H1 (cell line): ENCODE results near the gene LRRC74B. TPM values are rescaled to one million over a fixed set of nuclear protein-coding genes. Genes with fewer than 3 reads are reported as not detected.
A peak's percentile ranks its signal among the peaks of the same experiment; 100 is the strongest.

Source experiments
- CTCF ChIA-PET: fragments of 300-600 bp; sonication (Branson Sonifier 250); formaldehyde crosslinking; loops from one replicate; lab custom pipeline; 2021; ENCODE audit not compliant: partially characterized antibody; lab: Charles Lee
- POLR2A ChIA-PET: fragments of 300-600 bp; sonication (Branson Sonifier 250); formaldehyde crosslinking; loops from one replicate; lab custom pipeline; 2021; ENCODE audit warnings: inconsistent platforms; ENCODE audit not compliant: partially characterized antibody; lab: Charles Lee
- DNase-seq, 2 experiments: peaks; one replicate each; pipeline versions ENCODE4 v3.0.0 to v3.0.0-alpha.2; 2010 to 2022; ENCODE audit warnings: low spot score in 2 of 2, low read depth in 1 of 2, mixed read lengths in 1 of 2
- FAIRE-seq: peaks from 2 replicates; lab custom pipeline; 2011; peaks lifted over from hg19 to GRCh38; lab: Jason Lieb, UNC
- H2AFZ ChIP-seq: 2 replicates; pipeline ENCODE4 v1.8.1; 2012; ENCODE audit warnings: low read length, inconsistent platforms
- H2AK5ac ChIP-seq: 2 replicates; pipeline ENCODE4 v1.6.1; 2013; ENCODE audit warnings: low read depth, low read length
- H2BK120ac ChIP-seq: replicated peaks from 2 replicates; pipeline ENCODE3; 2013; ENCODE audit warnings: low read depth, low read length, inconsistent platforms
- H2BK12ac ChIP-seq: 2 replicates; pipeline ENCODE4 v1.6.1; 2013; ENCODE audit warnings: low read depth, low read length
- H2BK15ac ChIP-seq: 2 replicates; pipeline ENCODE4 v1.6.1; 2013; ENCODE audit warnings: low read length
- H2BK20ac ChIP-seq: 2 replicates; pipeline ENCODE4 v1.6.1; 2013; ENCODE audit warnings: low read length
- H2BK5ac ChIP-seq: 2 replicates; pipeline ENCODE4 v1.6.1; 2013; ENCODE audit warnings: low read depth, low read length
- H3K14ac ChIP-seq: 2 replicates; pipeline ENCODE4 v1.6.1; 2013; ENCODE audit warnings: inconsistent platforms; ENCODE audit not compliant: insufficient read length
- H3K18ac ChIP-seq: 2 replicates; pipeline ENCODE4 v1.6.1; 2013; ENCODE audit warnings: low read length; ENCODE audit errors: extremely low read depth
- H3K23ac ChIP-seq: 2 replicates; pipeline ENCODE4 v1.6.1; 2013; ENCODE audit warnings: inconsistent platforms; ENCODE audit not compliant: insufficient read length
- H3K23me2 ChIP-seq: 2 replicates; pipeline ENCODE4 v1.6.1; 2013; ENCODE audit warnings: low read depth, low read length
- H3K27ac ChIP-seq: 2 replicates; pipeline ENCODE4 v1.6.1; 2011; ENCODE audit warnings: low read depth, low read length, inconsistent platforms
- H3K27me3 ChIP-seq, 4 experiments: replicated peaks in 1 of 4; 1 replicate in 1 of 4; 2 replicates in 3 of 4; pipeline versions ENCODE4 v1.6.1 to v1.8.1; 2011 to 2013; ENCODE audit warnings: low read length in 3 of 4, mild to moderate bottlenecking in 3 of 4, inconsistent platforms in 2 of 4, mixed read lengths in 2 of 4, moderate library complexity in 1 of 4; ENCODE audit not compliant: control insufficient read depth in 3 of 4, insufficient read depth in 3 of 4; ENCODE audit errors: extremely low read depth in 1 of 4
- H3K36me3 ChIP-seq, 4 experiments: 2 replicates each; pipeline versions ENCODE4 v1.6.1 to v1.8.1; 2011 to 2013; ENCODE audit warnings: mild to moderate bottlenecking in 4 of 4, low read length in 3 of 4, moderate library complexity in 2 of 4, control low read depth in 1 of 4, inconsistent platforms in 1 of 4; ENCODE audit not compliant: insufficient read depth in 4 of 4, control insufficient read depth in 2 of 4
- H3K4ac ChIP-seq: replicated peaks from 2 replicates; pipeline ENCODE3; 2013; ENCODE audit warnings: low read length, low read depth, mixed read lengths, inconsistent platforms; ENCODE audit not compliant: insufficient read length
- H3K4me1 ChIP-seq, 4 experiments: replicated peaks in 1 of 4; 1 replicate in 1 of 4; 2 replicates in 3 of 4; pipeline versions ENCODE4 v1.6.1 to v1.8.1; 2011 to 2013; ENCODE audit warnings: low read length in 3 of 4, inconsistent platforms in 2 of 4, mixed read lengths in 1 of 4; ENCODE audit not compliant: insufficient read depth in 4 of 4, control insufficient read depth in 3 of 4
- H3K4me2 ChIP-seq, 2 experiments: 2 replicates each; pipeline versions ENCODE4 v1.6.1 to v1.8.1; 2011 to 2013; ENCODE audit warnings: low read depth in 2 of 2, low read length in 2 of 2, control low read depth in 1 of 2, inconsistent platforms in 1 of 2, mild to moderate bottlenecking in 1 of 2; ENCODE audit not compliant: insufficient read depth in 1 of 2
- H3K4me3 ChIP-seq, 4 experiments: fragments of 200-600, 300-600 bp in 1 of 4; sonication (generic), shearing (Covaris generic), sonication (Bioruptor Twin) in 1 of 4; 2 replicates each; pipeline versions ENCODE4 v1.5.1 to v1.8.1; 2011 to 2016; ENCODE audit warnings: low read length in 4 of 4, low read depth in 3 of 4, control low read depth in 2 of 4, inconsistent platforms in 2 of 4, mild to moderate bottlenecking in 2 of 4, mixed read lengths in 1 of 4, moderate library complexity in 1 of 4; ENCODE audit not compliant: insufficient read depth in 2 of 4; ENCODE audit errors: extremely low read depth in 1 of 4
- H3K56ac ChIP-seq: replicated peaks from 2 replicates; pipeline ENCODE3; 2013; ENCODE audit warnings: low read depth, mild to moderate bottlenecking, mixed read lengths, low read length, inconsistent platforms; ENCODE audit not compliant: insufficient read length
- H3K79me1 ChIP-seq: 2 replicates; pipeline ENCODE4 v1.6.1; 2013; ENCODE audit warnings: low read depth, low read length, control low read depth
- H3K79me2 ChIP-seq, 2 experiments: 2 replicates each; pipeline versions ENCODE4 v1.6.1 to v1.8.1; 2012 to 2013; ENCODE audit warnings: low read length in 2 of 2, mild to moderate bottlenecking in 2 of 2, inconsistent platforms in 1 of 2; ENCODE audit not compliant: insufficient read depth in 2 of 2, control insufficient read depth in 1 of 2
- H3K9ac ChIP-seq, 4 experiments: replicated peaks in 1 of 4; 1 replicate in 1 of 4; 2 replicates in 3 of 4; pipeline versions ENCODE4 v1.6.1 to v1.8.1; 2011 to 2013; ENCODE audit warnings: low read depth in 3 of 4, low read length in 3 of 4, control low read depth in 2 of 4, mild to moderate bottlenecking in 2 of 4, moderate library complexity in 2 of 4, inconsistent platforms in 1 of 4; ENCODE audit errors: extremely low read depth in 1 of 4
- H3K9me3 ChIP-seq, 2 experiments: 2 replicates each; pipeline versions ENCODE4 v1.6.1 to v1.8.1; 2012 to 2013; ENCODE audit warnings: mild to moderate bottlenecking in 2 of 2, moderate library complexity in 2 of 2, control low read depth in 1 of 2, inconsistent platforms in 1 of 2, low read depth in 1 of 2, low read length in 1 of 2, mixed read lengths in 1 of 2; ENCODE audit not compliant: insufficient read depth in 2 of 2
- H4K20me1 ChIP-seq, 2 experiments: replicated peaks in 1 of 2; 2 replicates each; pipeline versions ENCODE3 to v1.8.1; 2011 to 2013; ENCODE audit warnings: inconsistent platforms in 2 of 2, low read length in 2 of 2, mild to moderate bottlenecking in 1 of 2; ENCODE audit not compliant: insufficient read depth in 2 of 2, control insufficient read depth in 1 of 2
- H4K5ac ChIP-seq: 2 replicates; pipeline ENCODE4 v1.6.1; 2013; ENCODE audit warnings: low read length, low read depth, mixed read lengths, inconsistent platforms; ENCODE audit not compliant: insufficient read length
- H4K8ac ChIP-seq: 2 replicates; pipeline ENCODE4 v1.8.0; 2013; ENCODE audit warnings: mild to moderate bottlenecking, moderate library complexity, low read length, inconsistent platforms; ENCODE audit not compliant: insufficient read depth; ENCODE audit errors: extremely low read depth
- H4K91ac ChIP-seq: replicated peaks from 2 replicates; pipeline ENCODE3; 2013; ENCODE audit warnings: low read length, mixed read lengths, inconsistent platforms; ENCODE audit not compliant: insufficient read length
- EP300 ChIP-seq, 2 experiments: IDR thresholded peaks; 1 replicate in 1 of 2; 2 replicates in 1 of 2; pipeline ENCODE4 v1.6.1; 2011 to 2012; ENCODE audit warnings: low read depth in 2 of 2, low read length in 2 of 2, mild to moderate bottlenecking in 2 of 2, borderline replicate concordance in 1 of 2, inconsistent platforms in 1 of 2, moderate library complexity in 1 of 2
- EZH2 ChIP-seq: fragments of 200-600 bp; sonication (generic); IDR thresholded peaks from 2 replicates; pipeline ENCODE4 v1.7.1; 2012; ENCODE audit warnings: low read depth, mild to moderate bottlenecking, moderate library complexity, low read length, inconsistent platforms; ENCODE audit not compliant: severe bottlenecking
- FOSL1 ChIP-seq: IDR thresholded peaks from 2 replicates; pipeline ENCODE4 v1.6.1; 2011; ENCODE audit warnings: mild to moderate bottlenecking, low read depth, low read length, moderate library complexity; ENCODE audit not compliant: insufficient read depth
- KDM4A ChIP-seq: IDR thresholded peaks from one replicate; pipeline ENCODE4 v1.7.1; 2012; ENCODE audit warnings: low read depth, mild to moderate bottlenecking, moderate library complexity, low read length, inconsistent platforms; ENCODE audit not compliant: severe bottlenecking
- NRF1 ChIP-seq: IDR thresholded peaks from 2 replicates; pipeline ENCODE4 v1.6.1; 2011; ENCODE audit warnings: mild to moderate bottlenecking, low read depth, low read length, improper control_type of control experiment
- POLR2AphosphoS5 ChIP-seq: IDR thresholded peaks from 2 replicates; pipeline ENCODE4 v1.6.1; 2011; ENCODE audit warnings: low read depth, low read length
- SIN3A ChIP-seq, 2 experiments: IDR thresholded peaks in 1 of 2; conservative IDR thresholded peaks in 1 of 2; 2 replicates each; pipeline ENCODE4 v1.6.1; 2011 to 2012; ENCODE audit warnings: low read length in 2 of 2, improper control_type of control experiment in 1 of 2, low read depth in 1 of 2, mild to moderate bottlenecking in 1 of 2
- SP1 ChIP-seq: IDR thresholded peaks from 2 replicates; pipeline ENCODE4 v1.6.1; 2011; ENCODE audit warnings: low read depth, low read length
- SRF ChIP-seq: IDR thresholded peaks from 2 replicates; pipeline ENCODE4 v1.6.1; 2011; ENCODE audit warnings: mild to moderate bottlenecking, low read depth, low read length, moderate library complexity
- TBP ChIP-seq: IDR thresholded peaks from 2 replicates; pipeline ENCODE4 v1.6.1; 2011; ENCODE audit warnings: low read depth, low read length, improper control_type of control experiment
- ZNF274 ChIP-seq: IDR thresholded peaks from 2 replicates; pipeline ENCODE4 v1.7.0; 2012; ENCODE audit warnings: low read length, borderline replicate concordance; ENCODE audit errors: extremely low read depth
- whole genome bisulfite sequencing, 2 experiments: shearing (Covaris generic) in 1 of 2; methylation state at CpG; one replicate each; pipeline versions ENCODE4 v1.1.6 to v1.1.7; 2013 to 2015; ENCODE audit warnings: low lambda C conversion rate in 2 of 2, mixed read lengths in 2 of 2, inconsistent platforms in 1 of 2, low coverage in 1 of 2, missing lambda C conversion rate in 1 of 2; ENCODE audit not compliant: insufficient replicate concordance in 2 of 2, insufficient coverage in 1 of 2, insufficient read length in 1 of 2; ENCODE audit errors: extremely low coverage in 1 of 2, missing lambda C conversion rate in 1 of 2; 5-methylcytosine and 5-hydroxymethylcytosine counted together
- polyA plus RNA-seq, 7 experiments: library from polyadenylated mRNA; depleted of rRNA in 3 of 7; stranded (reverse) in 5 of 7; unstranded in 2 of 7; fragments of >200 nt in 5 of 7; fragments of 200-250 nt in 2 of 7; gene quantifications; 1 replicate in 5 of 7; 2 replicates in 1 of 7; 4 replicates in 1 of 7; pipeline versions ENCODE4 v1.2.1 to v1.2.3, GENCODE V29; 2011 to 2013; ENCODE audit warnings: missing spikeins in 2 of 7, mixed read lengths in 2 of 7
- total RNA-seq: library from RNA; stranded (reverse); fragmentation: NEBNext Ultra II Directional; extraction: Animal tissue kit (Norgen Biotek cat#: 25700); gene quantifications from 2 replicates; pipeline ENCODE4 v1.2.1, GENCODE V29; 2021

LRRC74B gene
- total and polyA plus RNA-seq, 2 of the 8 experiments (the other 6 are each of a cell fraction or from before 2014, with no cell fraction given) = not detected

DNA sequence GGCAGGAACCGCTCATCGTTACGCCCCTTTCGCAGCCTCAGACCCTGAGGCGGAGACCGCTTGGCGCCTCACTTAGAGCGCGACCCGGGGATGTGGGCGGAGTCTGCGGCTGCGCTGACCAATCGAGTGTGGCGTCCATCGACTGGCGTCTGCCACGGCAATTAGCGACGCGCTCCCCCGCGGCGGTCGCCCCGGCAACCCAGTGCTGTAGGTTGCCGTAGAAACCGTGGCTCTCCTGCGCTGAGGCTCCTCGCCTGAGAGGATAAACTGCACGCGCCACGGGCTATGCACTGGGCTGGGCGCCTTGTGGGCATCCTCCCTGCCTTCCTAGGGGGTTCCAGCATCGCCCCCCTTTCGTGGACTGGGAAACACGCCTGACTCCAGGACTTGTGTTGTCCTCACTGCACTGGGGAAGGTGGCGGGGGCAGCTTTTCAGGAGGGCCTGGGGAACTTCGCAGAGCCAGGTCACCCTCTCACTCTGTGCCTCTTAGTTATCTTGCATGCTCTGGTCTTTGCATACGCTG lies 31.5 kb upstream of the LRRC74B start:
- peak overlapping the region; percentile 35; the same call in 1 of the 2 replicates for H2AFZ ChIP-seq
- H3K14ac ChIP-seq = no peak overlapping the region
- 7% methylated on average over 39 of the region's 40 CpGs; no CpG with 5 or more reads in 1 of the 2 experiments for WGBS, 2 experiments
- no peak for TF ChIP-seq TBP
- no peak for TF ChIP-seq NRF1
- TF ChIP-seq SRF = no peak
- TF ChIP-seq ZNF274 = no peak
- TF ChIP-seq EZH2 = no peak
- TF ChIP-seq EP300 (IDR thresholded peaks at IDR 0.05; ENCODE audit: borderline replicate concordance in 1 of 2, low read depth in 2 of 2, low read length in 2 of 2) = no peak
- no peak for TF ChIP-seq POLR2AphosphoS5
- peak in 1 of 2 experiments; percentile 81; a peak in 1 of 4 replicates for TF ChIP-seq SIN3A (conservative IDR thresholded peaks at IDR 0.05 in 1 of 2, IDR thresholded peaks at IDR 0.05 in 1 of 2; ENCODE audit: low read depth in 1 of 2, low read length in 2 of 2)
- TF ChIP-seq SP1 = peak; percentile 80
- TF ChIP-seq KDM4A = no peak
- no peak for TF ChIP-seq FOSL1

More for the DNA sequence above, 31.5 kb upstream of the LRRC74B start:
- H3K18ac ChIP-seq = peak overlapping the region; percentile 13
- H3K23ac ChIP-seq = no peak overlapping the region
- H3K9me3 ChIP-seq = no peaks in the 10 kb centered on the region
- peak overlapping the region; percentile 51 to 75 (median 64) for H3K4me3 ChIP-seq
- H2BK15ac ChIP-seq = 0 out of 2 replicates have a peak overlapping the region, but pooled peaks have one; percentile 21
- H3K4ac ChIP-seq = peak overlapping the region; percentile 53
- peaks cover 0 to 4% (median 3%) of the 10 kb centered on the region in 4 experiments; a peak in 4 of 7 replicates for H3K27me3 ChIP-seq
- POLR2A ChIA-PET = interaction anchor here (1.4 to 2.2 kb wide), 2 partner anchors 11 to 12 kb away, joined by 5 to 8 read pairs; partner anchors contain the start of gene THAP7
- CTCF ChIA-PET = interaction anchor here (1.0 to 2.3 kb wide), 7 partner anchors 10 to 128 kb away, joined by 3 to 7 read pairs (median 3); partner anchors contain the start of gene LZTR1
- peaks cover 0 to 6% of the 10 kb centered on the region in 2 experiments for H4K20me1 ChIP-seq
- no peak overlapping the region for H2BK12ac ChIP-seq
- peak overlapping the region; percentile 74 for H3K56ac ChIP-seq
- H3K4me2 ChIP-seq = peak overlapping the region; percentile 68 to 97
- H3K79me1 ChIP-seq = no peaks in the 10 kb centered on the region; the same call in 1 of the 2 replicates
- peaks cover 15 to 31% (median 19%) of the 10 kb centered on the region in 4 experiments for H3K4me1 ChIP-seq
- H2BK5ac ChIP-seq = no peak overlapping the region
- peak overlapping the region; percentile 10 for H4K91ac ChIP-seq
- no peak overlapping the region for H2BK120ac ChIP-seq
- peak overlapping the region; percentile 75 for H4K8ac ChIP-seq
- H4K5ac ChIP-seq = peak overlapping the region; percentile 28
- peak; percentile 76 for FAIRE-seq
- no peak overlapping the region for H2AK5ac ChIP-seq
- no peak overlapping the region for H2BK20ac ChIP-seq
- H3K23me2 ChIP-seq = peaks cover 6% of the 10 kb centered on the region; the same call in 1 of the 2 replicates
- no peak overlapping the region for H3K27ac ChIP-seq
- peak overlapping the region in 1 of 4 experiments; percentile 31; a peak in 2 of 7 replicates for H3K9ac ChIP-seq
- DNase-seq = peak; percentile 81 to 94
- H3K79me2 ChIP-seq = no peaks in the 10 kb centered on the region
- no peaks in the 10 kb centered on the region for H3K36me3 ChIP-seq
